GM21528 (cell line): Measurements from ENCODE around the gene CHTOP.

Experiments used
- ATAC-seq: cut with Tn5 transposase; IDR thresholded peaks from one replicate; pipeline ENCODE4 v1.9.1; 2021; ENCODE audit warnings: mild to moderate bottlenecking, moderate library complexity; ENCODE audit not compliant: unreplicated experiment, low FRiP score

CHTOP gene

GRCh38 chr1:153612111-153612754 lies 21.6 kb upstream of the CHTOP start:
- ATAC-seq = no peak

- no peak for ATAC-seq
These were observed 21.0 kb upstream of the CHTOP start, which contains the start of gene S100A16 for GRCh38 chr1:153612755-153613331. TSS of gene S100A16 (minus strand) at chr1:153613137. CDS start at chr1:153608151, 4,986 bp downstream.

DNA sequence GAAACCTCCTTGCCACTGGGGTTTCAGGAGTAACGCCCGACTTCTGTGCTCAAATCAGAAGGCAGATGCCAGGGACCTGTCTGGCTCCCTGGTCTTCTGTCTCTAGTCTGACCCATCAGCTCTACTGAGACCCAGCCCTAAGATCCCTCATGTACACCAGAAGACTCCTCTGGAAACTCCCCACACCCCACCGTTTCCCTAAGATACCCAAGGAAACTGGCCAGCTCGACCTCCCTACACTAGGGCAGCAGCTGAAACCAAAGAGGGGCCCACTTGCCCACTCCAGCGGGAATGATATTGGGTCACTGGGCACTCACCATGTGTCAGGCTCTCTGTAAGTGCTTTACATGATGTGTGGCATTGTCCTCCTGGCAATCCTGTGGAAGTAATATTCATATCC lies 20.5 kb upstream of the CHTOP start:
- no peak for ATAC-seq

GRCh38 chr1:153614189-153614900 lies 19.5 kb upstream of the CHTOP start:
- no peak for ATAC-seq

GRCh38 chr1:153614906-153615305 lies 19.0 kb upstream of the CHTOP start:
- ATAC-seq = no peak

DNA sequence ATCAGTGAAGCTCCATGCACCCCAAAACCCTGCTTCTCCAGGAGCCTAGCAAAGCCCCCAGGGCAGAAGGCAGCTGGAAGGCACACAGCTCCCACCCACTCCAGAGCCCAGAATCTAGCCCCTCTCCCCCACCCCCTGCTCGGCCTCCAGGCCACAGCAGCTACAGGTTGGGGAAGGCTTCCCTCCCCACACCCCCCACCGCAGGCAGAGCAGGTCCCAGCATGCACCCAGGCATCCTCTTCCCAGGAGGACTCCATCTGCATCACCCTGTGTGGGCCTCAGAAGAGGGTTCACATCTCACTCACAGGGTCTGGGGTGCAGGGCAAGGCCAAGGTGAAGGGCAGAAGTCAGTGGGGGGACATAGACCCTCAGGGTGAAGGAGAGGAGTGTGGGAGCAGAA lies 18.5 kb upstream of the CHTOP start:
- ATAC-seq = no peak

GRCh38 chr1:153616144-153616916 lies 17.5 kb upstream of the CHTOP start, which contains the start of gene S100A14:
TSS of gene S100A14 (minus strand) at chr1:153616325. CDS start at chr1:153615858, 467 bp downstream.
- no peak for ATAC-seq

DNA sequence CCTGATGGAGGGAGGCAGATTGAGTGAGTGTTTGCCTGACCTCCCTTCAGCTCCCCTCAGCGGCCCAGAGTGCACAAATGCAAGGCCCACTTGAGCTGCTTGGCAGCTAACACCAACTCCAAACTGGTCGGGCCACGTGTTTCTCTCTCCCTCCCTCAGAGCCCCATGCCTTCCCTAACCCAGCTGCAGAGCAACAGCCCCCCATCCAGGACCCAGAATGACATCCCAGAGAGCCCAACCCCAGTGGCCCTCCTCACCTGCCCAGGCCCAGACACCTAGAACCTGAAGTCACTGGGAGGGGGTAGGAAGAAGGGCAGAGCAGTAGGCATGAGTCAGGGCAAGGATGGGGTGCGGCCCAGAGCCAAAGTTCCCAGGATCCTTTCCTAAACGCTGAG lies 17.0 kb upstream of the CHTOP start:
- no peak for ATAC-seq

DNA sequence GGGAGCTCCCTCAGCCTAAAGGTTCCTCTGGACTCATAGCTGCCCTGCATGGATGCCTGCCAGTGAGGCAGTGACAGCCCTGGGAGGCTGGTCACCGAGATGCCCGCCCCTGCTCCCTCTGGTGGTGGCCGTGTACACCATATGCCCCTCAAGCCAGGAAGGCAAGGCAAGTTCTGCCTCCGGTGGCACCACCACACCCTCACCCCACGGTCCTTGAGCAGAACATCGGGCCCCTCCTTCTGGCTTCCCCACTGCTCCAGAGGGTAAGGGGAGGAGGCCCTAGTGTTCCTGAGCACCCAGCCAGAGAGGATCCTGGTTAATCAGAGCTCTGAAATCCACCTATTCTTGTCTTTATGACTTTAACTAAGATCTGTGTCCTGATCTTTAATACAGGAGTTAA lies 16.2 kb upstream of the CHTOP start:
- ATAC-seq = no peak

GRCh38 chr1:153619171-153619570 lies 14.7 kb upstream of the CHTOP start:
- ATAC-seq = no peak

DNA sequence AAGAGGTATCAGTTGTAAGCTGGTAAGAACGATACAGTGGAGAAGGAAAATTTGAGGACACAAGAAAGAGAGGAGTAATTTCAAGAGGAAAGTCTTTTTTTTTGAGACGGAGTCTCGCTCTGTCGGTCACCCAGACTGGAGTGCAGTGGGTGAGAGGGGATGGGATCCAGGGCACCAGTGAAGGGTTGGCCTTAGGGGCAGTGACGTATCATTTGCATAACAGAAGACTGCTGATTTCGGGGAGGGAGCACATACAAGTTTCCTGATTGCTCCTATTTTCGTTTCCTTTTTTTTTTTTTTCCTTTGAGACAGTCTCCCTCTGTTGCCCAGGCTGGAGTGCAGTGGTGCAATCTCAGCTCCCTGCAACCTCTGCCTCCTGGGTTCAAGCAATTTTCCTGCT lies 10.8 kb upstream of the CHTOP start:
- ATAC-seq = no peak

DNA sequence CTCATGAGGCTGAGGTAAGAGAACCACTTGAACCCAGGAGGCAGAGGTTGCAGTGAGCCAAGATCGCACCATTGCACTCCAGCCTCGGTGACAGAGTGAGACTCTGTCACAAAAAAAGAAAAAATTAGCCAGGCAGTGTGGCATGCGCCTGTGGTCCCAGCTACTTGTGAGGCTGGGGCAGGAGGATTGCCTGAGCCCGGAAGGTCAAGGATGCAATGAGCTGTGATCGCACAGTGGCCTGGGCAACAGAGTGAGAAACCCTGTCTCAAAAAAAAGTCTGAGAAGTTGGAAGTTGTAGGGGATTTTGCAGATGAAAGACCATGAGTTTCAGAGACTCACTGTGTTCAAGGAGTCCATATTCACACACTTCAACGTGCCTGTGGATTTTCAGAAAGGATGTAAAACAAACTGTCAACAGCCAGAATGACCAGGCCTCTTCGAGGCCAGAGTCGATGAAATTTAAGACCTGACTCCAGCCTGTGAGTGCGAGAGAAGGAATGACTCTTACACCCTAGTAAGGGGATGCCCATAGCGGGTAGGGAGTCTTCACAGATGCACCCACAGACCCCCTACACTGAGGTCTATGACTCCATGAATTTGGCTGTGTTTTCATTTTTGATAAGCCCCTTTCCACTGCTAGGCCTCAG lies 8.8 kb upstream of the CHTOP start:
- ATAC-seq = no peak

- ATAC-seq = no peak
These were observed 7.4 kb upstream of the CHTOP start for GRCh38 chr1:153626477-153626903.

DNA sequence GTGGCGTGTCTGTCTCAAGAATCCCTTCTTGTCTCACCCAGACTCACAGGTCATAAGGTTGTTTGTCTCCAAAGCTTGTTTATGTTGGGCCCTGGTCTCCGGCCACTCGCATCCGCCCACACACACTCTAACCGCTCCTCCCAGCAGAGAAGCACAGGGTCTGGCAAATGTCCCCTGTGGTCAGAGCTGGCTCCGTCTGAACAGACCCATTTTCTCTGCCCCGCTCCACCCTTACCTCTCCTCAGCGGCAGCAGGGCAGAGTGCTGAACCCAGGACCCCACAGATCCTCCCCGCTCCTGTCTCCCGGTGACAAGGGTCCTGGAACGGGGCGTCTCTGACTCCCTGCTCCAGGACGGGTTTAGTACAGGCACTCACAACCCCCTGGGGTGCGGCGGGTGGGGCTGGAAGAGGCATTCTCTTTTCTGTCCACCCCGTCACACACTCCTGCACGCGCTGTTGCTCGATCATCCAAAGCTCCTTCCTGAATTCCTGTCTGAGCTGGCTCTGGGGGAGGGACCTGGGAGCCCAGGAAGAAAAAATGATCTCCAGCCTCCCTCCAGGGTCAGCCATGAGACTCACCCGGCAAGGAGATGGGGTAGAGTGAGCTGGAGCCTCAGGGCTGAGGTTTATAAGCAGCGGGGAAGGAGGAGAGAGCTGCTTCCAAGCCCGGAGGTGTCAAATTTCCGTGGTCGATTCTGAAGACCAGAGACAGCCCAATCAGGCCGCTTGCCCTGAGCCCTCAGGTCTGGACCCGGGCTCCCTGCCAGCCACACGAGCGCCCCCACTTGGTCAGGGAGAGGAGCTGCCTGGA lies 6.8 kb upstream of the CHTOP start, which contains the start of gene S100A13:
S100A13 (minus strand) TSS at position 602 of the 811 bp plus-strand sequence. CDS start 1,033 bp downstream, outside the sequence.
- ATAC-seq = no peak

DNA sequence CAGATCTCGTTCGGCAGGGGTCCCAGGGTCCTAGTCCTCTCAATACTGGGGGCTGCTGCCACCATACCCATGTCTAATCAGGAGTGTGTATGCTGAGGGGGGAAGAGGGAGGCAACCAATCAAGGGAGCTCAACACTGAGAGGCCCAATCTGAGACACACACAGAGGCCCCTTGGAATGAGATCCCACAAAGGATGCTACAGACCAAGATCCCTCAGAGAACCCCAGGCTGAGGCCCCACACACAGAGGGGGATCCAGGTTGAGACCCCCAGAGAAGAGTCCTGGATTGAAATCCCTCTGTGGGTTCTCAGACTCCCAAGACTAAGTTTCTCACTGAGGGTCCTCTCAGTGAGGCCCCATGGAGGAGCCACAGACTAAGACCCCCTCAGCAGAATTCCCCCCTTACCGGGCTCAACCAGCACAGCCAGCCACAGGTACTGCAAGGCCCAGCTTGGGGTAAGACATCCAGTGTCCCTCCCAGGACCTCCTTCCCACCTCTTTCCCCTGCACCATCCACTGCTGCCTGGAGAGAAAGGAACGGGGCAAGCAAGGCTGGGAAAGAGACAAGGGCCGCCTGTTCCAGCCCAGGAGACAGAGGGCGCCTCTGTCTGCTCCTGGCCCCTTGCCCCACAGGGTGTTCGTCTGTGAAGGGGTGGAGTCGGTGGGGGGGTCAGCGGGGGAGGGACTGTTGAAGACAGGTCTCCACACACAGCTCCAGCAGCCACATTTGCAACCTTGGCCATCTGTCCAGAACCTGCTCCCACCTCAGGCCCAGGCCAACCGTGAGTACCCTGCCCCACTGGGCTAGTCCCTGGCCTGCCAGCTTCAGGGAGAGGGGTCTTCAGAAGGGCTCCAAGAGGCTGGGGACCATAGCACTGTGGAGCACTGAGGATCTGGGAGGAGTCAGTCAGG lies 5.9 kb upstream of the CHTOP start, which contains the start of gene S100A1:
S100A1 (plus strand) TSS at position 720 of the 912 bp plus-strand sequence. CDS start 2,088 bp downstream, outside the sequence.
- no peak for ATAC-seq

- ATAC-seq = no peak
These were observed 5.1 kb upstream of the CHTOP start for GRCh38 chr1:153628638-153629342.

- no peak for ATAC-seq
These were observed 4.6 kb upstream of the CHTOP start for GRCh38 chr1:153629343-153629665.

DNA sequence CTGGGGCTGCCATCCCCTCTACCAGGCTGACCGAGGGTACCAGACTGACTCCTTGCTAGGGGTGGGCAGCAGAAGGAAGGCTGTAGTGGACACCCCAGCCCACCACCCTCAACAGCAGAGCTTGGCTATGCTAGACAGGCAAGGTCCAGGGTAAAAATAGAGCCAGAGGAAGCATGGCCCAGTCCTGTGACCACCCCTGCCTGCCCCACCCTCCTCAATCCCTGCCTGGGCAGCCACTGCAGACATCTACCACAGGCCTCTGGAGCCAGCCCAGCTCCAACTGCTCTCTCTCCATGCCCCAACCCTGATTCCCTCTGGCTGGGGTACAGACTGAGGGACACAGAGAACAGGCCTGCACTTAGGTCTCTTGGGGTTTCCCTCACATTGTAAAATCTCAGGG lies 3.9 kb upstream of the CHTOP start:
- no peak for ATAC-seq
